Measurements from ENCODE around the gene SDR39U1. TPM values are rescaled to one million over a fixed set of nuclear protein-coding genes. Genes with fewer than 3 reads are reported as not detected.

SDR39U1 gene
- total and polyA plus RNA-seq, 10 of the 15 experiments (the other 5 are each of a cell fraction or from before 2014, with no cell fraction given): 14.0 to 89.3 (median 42.2) TPM

GRCh38 chr14:24403294-24403998 is 39.1 kb downstream of the SDR39U1 start:
- FAIRE-seq (no peak), ATAC-seq (no peak)
- H3K4me1 ChIP-seq (ENCODE audit: control insufficient read depth, insufficient read depth, low read length): no peaks in the 10 kb centered on the region

More at GRCh38 chr14:24403294-24403998, 39.1 kb downstream of the SDR39U1 start:
- BruUV-seq (replicated peaks): no TSS peak
- Histone ChIP-seq H3K79me2 (ENCODE audit: control insufficient read depth, insufficient read depth, low read length) (no peaks in the 10 kb centered on the region), H3K27ac (ENCODE audit: control insufficient read depth, insufficient read depth) (no peak overlapping the region), H2AFZ (ENCODE audit: control insufficient read depth, low read depth, low read length) (no peak overlapping the region), H3K4me3 (no peak overlapping the region), H3K9ac (ENCODE audit: control insufficient read depth, insufficient read depth, low read length) (no peak overlapping the region), H3K9me3 (replicated peaks; ENCODE audit: control insufficient read depth, insufficient read depth, low read length) (no peaks in the 10 kb centered on the region), H3K27me3 (replicated peaks in 1 of 2; ENCODE audit: control insufficient read depth in 2 of 2, insufficient read depth in 2 of 2, low read length in 1 of 2) (peaks cover 3 to 8% of the 10 kb centered on the region in 2 experiments; a peak in 3 of 4 replicates), H3K36me3 (ENCODE audit: control insufficient read depth in 2 of 2, insufficient read depth in 2 of 2, low read length in 1 of 2) (no peaks in the 10 kb centered on the region), H4K20me1 (ENCODE audit: control insufficient read depth, insufficient read depth) (no peaks in the 10 kb centered on the region), H3K4me2 (ENCODE audit: control insufficient read depth, insufficient read depth) (no peak overlapping the region)
- WGBS (ENCODE audit: insufficient coverage, insufficient replicate concordance, low lambda C conversion rate, missing lambda C conversion rate): 52% methylated on average over 7 of the region's 7 CpGs
- DNase-seq (ENCODE audit: low read depth, low spot score): no peak
- in situ Hi-C loops (cut with MboI) (no loop called here), intact Hi-C loops (cut with micrococcal nuclease; ENCODE audit: unreplicated experiment) (no loop called here)
- TF ChIP-seq, protein P1, sequence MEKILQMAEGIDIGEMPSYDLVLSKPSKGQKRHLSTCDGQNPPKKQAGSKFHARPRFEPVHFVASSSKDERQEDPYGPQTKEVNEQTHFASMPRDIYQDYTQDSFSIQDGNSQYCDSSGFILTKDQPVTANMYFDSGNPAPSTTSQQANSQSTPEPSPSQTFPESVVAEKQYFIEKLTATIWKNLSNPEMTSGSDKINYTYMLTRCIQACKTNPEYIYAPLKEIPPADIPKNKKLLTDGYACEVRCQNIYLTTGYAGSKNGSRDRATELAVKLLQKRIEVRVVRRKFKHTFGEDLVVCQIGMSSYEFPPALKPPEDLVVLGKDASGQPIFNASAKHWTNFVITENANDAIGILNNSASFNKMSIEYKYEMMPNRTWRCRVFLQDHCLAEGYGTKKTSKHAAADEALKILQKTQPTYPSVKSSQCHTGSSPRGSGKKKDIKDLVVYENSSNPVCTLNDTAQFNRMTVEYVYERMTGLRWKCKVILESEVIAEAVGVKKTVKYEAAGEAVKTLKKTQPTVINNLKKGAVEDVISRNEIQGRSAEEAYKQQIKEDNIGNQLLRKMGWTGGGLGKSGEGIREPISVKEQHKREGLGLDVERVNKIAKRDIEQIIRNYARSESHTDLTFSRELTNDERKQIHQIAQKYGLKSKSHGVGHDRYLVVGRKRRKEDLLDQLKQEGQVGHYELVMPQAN (conservative IDR thresholded peaks at IDR 0.05): no peak
- TF ChIP-seq YBX1 (IDR thresholded peaks at IDR 0.05) (no peak), MYB (IDR thresholded peaks at IDR 0.05; ENCODE audit: borderline replicate concordance, low read depth, low read length) (no peak), MXI1 (IDR thresholded peaks at IDR 0.05; ENCODE audit: low read depth, low read length) (no peak), SUPT20H (IDR thresholded peaks at IDR 0.05; ENCODE audit: borderline replicate concordance, control insufficient read depth, low read depth, low read length) (no peak), ZNF207 (IDR thresholded peaks at IDR 0.05; ENCODE audit: borderline replicate concordance) (no peak), PAX8 (IDR thresholded peaks at IDR 0.05) (no peak), GATAD2B (conservative IDR thresholded peaks at IDR 0.05; ENCODE audit: low read depth) (no peak), IKZF2 (IDR thresholded peaks at IDR 0.05) (no peak)
- TF ChIP-seq, protein P2, sequence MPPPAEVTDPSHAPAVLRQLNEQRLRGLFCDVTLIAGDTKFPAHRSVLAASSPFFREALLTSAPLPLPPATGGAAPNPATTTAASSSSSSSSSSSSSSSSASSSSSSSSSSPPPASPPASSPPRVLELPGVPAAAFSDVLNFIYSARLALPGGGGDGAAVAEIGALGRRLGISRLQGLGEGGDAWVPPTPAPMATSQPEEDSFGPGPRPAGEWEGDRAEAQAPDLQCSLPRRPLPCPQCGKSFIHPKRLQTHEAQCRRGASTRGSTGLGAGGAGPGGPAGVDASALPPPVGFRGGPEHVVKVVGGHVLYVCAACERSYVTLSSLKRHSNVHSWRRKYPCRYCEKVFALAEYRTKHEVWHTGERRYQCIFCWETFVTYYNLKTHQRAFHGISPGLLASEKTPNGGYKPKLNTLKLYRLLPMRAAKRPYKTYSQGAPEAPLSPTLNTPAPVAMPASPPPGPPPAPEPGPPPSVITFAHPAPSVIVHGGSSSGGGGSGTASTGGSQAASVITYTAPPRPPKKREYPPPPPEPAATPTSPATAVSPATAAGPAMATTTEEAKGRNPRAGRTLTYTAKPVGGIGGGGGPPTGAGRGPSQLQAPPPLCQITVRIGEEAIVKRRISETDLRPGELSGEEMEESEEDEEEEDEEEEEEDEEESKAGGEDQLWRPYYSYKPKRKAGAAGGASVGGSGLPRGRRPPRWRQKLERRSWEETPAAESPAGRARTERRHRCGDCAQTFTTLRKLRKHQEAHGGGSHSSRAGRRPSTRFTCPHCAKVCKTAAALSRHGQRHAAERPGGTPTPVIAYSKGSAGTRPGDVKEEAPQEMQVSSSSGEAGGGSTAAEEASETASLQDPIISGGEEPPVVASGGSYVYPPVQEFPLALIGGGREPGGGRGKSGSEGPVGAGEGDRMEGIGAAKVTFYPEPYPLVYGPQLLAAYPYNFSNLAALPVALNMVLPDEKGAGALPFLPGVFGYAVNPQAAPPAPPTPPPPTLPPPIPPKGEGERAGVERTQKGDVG (CRISPR knock-in tag; IDR thresholded peaks at IDR 0.05): no peak
- ChIA-PET SMC1A (ENCODE audit: uncharacterized antibody, unreplicated experiment) (interaction anchor here (1.9 kb wide), 1 partner anchor 27 kb away, joined by 7 read pairs; the partner anchor contains the start of genes CBLN3 and KHNYN), RAD21 (ENCODE audit: unreplicated experiment) (interaction anchor here (0.6 kb wide), 1 partner anchor 37 kb away, joined by 3 read pairs; no protein-coding TSS in a partner anchor), CTCF (no interaction called here), POLR2A (no interaction called here)
